HepG2 (cell line): ENCODE data around the gene SRGAP2.
"Not testable (repeated sequence)": the region's sequence is repeated elsewhere in the genome, so short reads cannot be mapped to it uniquely, and the experiment has no call there.

Source experiments
- MTF1 ChIP-seq: sonication (generic); formaldehyde crosslinking; IDR thresholded peaks from 2 replicates; pipeline ENCODE4 v1.5.0; 2020; ENCODE audit warnings: missing genetic modification reagents
- MZF1 ChIP-seq: sonication (generic); formaldehyde crosslinking; IDR thresholded peaks from 2 replicates; pipeline ENCODE4 v1.8.1; 2023; ENCODE audit warnings: mild to moderate bottlenecking, missing genetic modification reagents, borderline replicate concordance
- NFE2L2 ChIP-seq: fragments of 150-350 bp; IDR thresholded peaks from 2 replicates; pipeline ENCODE4 v1.6.1; 2014; ENCODE audit warnings: low read length
- POLR2A ChIP-seq, 2 experiments: IDR thresholded peaks; 2 replicates each; pipeline ENCODE4 v1.6.1; 2011; ENCODE audit warnings: low read depth in 2 of 2, low read length in 2 of 2, mild to moderate bottlenecking in 1 of 2, moderate library complexity in 1 of 2; ENCODE audit not compliant: insufficient read depth in 1 of 2
- POLR2AphosphoS5 ChIP-seq: IDR thresholded peaks from 2 replicates; pipeline ENCODE4 v1.6.1; 2012; ENCODE audit warnings: low read depth, low read length
- ZBTB7A ChIP-seq: sonication (generic); formaldehyde crosslinking; IDR thresholded peaks from 2 replicates; pipeline ENCODE4 v1.8.0; 2022; ENCODE audit warnings: mild to moderate bottlenecking, missing genetic modification reagents
- ZFX ChIP-seq: sonication (generic); formaldehyde crosslinking; IDR thresholded peaks from 2 replicates; pipeline ENCODE4 v1.4.0; 2020; ENCODE audit warnings: mild to moderate bottlenecking, low read depth, missing genetic modification reagents, moderate library complexity
- ZNF333 ChIP-seq: sonication (generic); formaldehyde crosslinking; IDR thresholded peaks from 2 replicates; pipeline ENCODE4 v1.4.0; 2020; ENCODE audit warnings: mild to moderate bottlenecking, missing genetic modification reagents, borderline replicate concordance
- TF ChIP-seq, protein P1 (sequence below): sonication (generic); formaldehyde crosslinking; IDR thresholded peaks from 2 replicates; pipeline ENCODE4 v1.9.0; 2021; ENCODE audit warnings: missing genetic modification reagents, mild to moderate bottlenecking, borderline replicate concordance
- TF ChIP-seq, protein P2 (sequence below): sonication (generic); formaldehyde crosslinking; conservative IDR thresholded peaks from 2 replicates; pipeline ENCODE4 v1.4.0; 2020; ENCODE audit warnings: missing genetic modification reagents

DNA sequence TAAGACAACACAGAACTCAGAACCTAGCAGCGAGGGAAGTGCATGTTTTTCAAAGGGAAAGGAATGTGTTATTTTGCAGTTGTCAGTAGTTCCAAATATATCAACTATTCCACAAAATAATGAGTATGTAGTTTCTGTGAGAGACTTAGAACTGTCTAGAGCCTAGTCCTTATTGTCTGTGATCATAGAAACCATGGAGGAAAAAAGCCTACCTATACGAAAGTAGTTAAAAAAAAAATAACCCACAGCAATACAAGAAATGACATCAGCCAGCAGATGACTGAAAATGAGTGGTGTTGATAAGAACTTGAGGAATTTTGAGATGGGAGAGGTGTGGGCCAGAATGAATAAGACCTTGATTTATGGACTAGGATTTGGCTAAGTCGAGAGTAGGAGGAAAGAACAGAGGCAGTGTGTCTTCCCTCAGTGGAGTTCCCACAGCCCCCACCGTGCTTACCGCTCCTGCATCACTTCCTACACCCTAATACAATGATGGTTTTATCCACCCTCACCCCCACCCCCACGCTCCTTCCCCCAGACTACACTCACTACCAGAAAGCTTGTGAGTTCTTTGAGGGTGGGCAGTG lies 20.9 kb downstream of the SRGAP2 start:
- not testable (repeated sequence) for TF ChIP-seq ZNF333 (CRISPR knock-in tag); POLR2AphosphoS5; MTF1; MZF1 (CRISPR knock-in tag); NFE2L2; POLR2A (IDR thresholded peaks at IDR 0.05; ENCODE audit: insufficient read depth in 1 of 2, low read depth in 2 of 2, low read length in 2 of 2); ZFX (CRISPR knock-in tag); ZBTB7A (CRISPR knock-in tag)
- TF ChIP-seq, protein P1, sequence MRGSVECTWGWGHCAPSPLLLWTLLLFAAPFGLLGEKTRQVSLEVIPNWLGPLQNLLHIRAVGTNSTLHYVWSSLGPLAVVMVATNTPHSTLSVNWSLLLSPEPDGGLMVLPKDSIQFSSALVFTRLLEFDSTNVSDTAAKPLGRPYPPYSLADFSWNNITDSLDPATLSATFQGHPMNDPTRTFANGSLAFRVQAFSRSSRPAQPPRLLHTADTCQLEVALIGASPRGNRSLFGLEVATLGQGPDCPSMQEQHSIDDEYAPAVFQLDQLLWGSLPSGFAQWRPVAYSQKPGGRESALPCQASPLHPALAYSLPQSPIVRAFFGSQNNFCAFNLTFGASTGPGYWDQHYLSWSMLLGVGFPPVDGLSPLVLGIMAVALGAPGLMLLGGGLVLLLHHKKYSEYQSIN (CRISPR knock-in tag) = not testable (repeated sequence)
- TF ChIP-seq, protein P2, sequence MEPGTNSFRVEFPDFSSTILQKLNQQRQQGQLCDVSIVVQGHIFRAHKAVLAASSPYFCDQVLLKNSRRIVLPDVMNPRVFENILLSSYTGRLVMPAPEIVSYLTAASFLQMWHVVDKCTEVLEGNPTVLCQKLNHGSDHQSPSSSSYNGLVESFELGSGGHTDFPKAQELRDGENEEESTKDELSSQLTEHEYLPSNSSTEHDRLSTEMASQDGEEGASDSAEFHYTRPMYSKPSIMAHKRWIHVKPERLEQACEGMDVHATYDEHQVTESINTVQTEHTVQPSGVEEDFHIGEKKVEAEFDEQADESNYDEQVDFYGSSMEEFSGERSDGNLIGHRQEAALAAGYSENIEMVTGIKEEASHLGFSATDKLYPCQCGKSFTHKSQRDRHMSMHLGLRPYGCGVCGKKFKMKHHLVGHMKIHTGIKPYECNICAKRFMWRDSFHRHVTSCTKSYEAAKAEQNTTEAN = not testable (repeated sequence)
